ENCODE results near the gene SRSF5. TPM values are rescaled to one million over a fixed set of nuclear protein-coding genes. Genes with fewer than 3 reads are reported as not detected.
A peak's percentile ranks its signal among the peaks of the same experiment; 100 is the strongest.

Gene SRSF5
- total RNA-seq, 1 donor = 157 TPM

- no peak for DNase-seq (ENCODE audit: insufficient read length, low spot score, missing footprints)
- no peaks in the 10 kb centered on the region for H4K20me1 ChIP-seq (ENCODE audit: insufficient read depth, low read length)
- H3K4me2 ChIP-seq (ENCODE audit: insufficient read depth, low read length) = no peak overlapping the region
- H3K9me3 ChIP-seq (ENCODE audit: low read depth, low read length) = no peaks in the 10 kb centered on the region
- no peaks in the 10 kb centered on the region for H3K79me2 ChIP-seq (ENCODE audit: insufficient read depth, low read length)
- H3K4me3 ChIP-seq (ENCODE audit: insufficient read depth, low read length) = no peak overlapping the region
- H3K4me1 ChIP-seq (ENCODE audit: insufficient read depth, low read length) = no peaks in the 10 kb centered on the region
- no peak overlapping the region for H3K27ac ChIP-seq (ENCODE audit: low read depth, low read length)
- no peaks in the 10 kb centered on the region for H3K36me3 ChIP-seq (ENCODE audit: insufficient read depth, low read length)
- H3K27me3 ChIP-seq (ENCODE audit: insufficient read depth, low read length) = no peaks in the 10 kb centered on the region
- H2AFZ ChIP-seq (ENCODE audit: low read length) = no peak overlapping the region
- no peak for TF ChIP-seq CTCF (IDR thresholded peaks at IDR 0.05; ENCODE audit: extremely low read depth, low read depth, low read length)
Measured at GRCh38 chr14:69760810-69761209, 6.1 kb upstream of the SRSF5 start.

DNA sequence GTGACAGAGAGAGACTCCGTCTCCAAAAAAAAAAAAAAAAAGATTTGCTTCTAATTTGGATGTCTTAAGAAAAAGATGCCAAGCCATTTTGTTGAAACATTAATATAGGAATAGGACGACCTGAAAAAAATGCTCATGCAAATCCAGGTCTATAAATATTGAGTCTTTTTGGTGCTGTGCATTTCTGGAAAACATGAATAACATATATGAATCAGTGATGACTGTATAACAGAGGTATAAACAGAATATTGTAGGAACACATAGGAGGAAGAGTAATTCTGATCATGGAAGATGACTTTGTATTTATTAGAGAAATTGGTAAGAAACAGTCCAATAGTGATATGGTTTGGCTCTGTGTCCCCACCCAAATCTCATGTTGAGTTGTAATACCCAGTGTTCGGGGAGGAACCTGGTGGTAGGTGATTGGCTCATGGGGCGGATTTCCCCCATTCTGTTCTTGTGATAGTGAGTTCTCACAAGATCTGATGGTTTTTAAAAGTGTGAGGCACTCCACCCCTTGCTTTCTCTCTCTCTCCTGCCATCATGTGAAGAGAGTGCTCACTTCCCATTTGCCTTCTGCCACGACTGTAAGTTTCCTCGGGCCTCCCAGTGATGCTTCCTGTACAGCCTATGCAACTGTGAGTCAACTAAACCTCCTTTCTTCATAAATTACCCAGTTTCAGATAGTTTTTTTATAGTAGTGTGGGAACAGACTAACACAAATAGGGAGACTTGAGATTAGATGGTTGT lies 3.0 kb upstream of the SRSF5 start:
- Histone ChIP-seq H3K27ac (ENCODE audit: low read depth, low read length) (no peak overlapping the region), H2AFZ (ENCODE audit: low read length) (peak overlapping the region; percentile 23), H4K20me1 (ENCODE audit: insufficient read depth, low read length) (peaks cover 13% of the 10 kb centered on the region), H3K4me3 (ENCODE audit: insufficient read depth, low read length) (no peak overlapping the region), H3K36me3 (ENCODE audit: insufficient read depth, low read length) (peaks cover 12% of the 10 kb centered on the region), H3K9me3 (ENCODE audit: low read depth, low read length) (no peaks in the 10 kb centered on the region), H3K4me1 (ENCODE audit: insufficient read depth, low read length) (peaks cover 13% of the 10 kb centered on the region), H3K27me3 (ENCODE audit: insufficient read depth, low read length) (no peaks in the 10 kb centered on the region), H3K79me2 (ENCODE audit: insufficient read depth, low read length) (peaks cover 20% of the 10 kb centered on the region), H3K4me2 (ENCODE audit: insufficient read depth, low read length) (no peak overlapping the region)
- TF ChIP-seq CTCF (IDR thresholded peaks at IDR 0.05; ENCODE audit: extremely low read depth, low read depth, low read length) = no peak
- DNase-seq (ENCODE audit: insufficient read length, low spot score, missing footprints) = no peak

- H3K4me2 ChIP-seq (ENCODE audit: insufficient read depth, low read length) = peak overlapping the region; percentile 87
- peak overlapping the region; percentile 100 for H3K4me3 ChIP-seq (ENCODE audit: insufficient read depth, low read length)
- H2AFZ ChIP-seq (ENCODE audit: low read length) = peak overlapping the region; percentile 94
- peaks cover 45% of the 10 kb centered on the region for H3K79me2 ChIP-seq (ENCODE audit: insufficient read depth, low read length)
- H3K9me3 ChIP-seq (ENCODE audit: low read depth, low read length) = no peaks in the 10 kb centered on the region
- peaks cover 47% of the 10 kb centered on the region for H3K36me3 ChIP-seq (ENCODE audit: insufficient read depth, low read length)
- no peaks in the 10 kb centered on the region for H3K27me3 ChIP-seq (ENCODE audit: insufficient read depth, low read length)
- peaks cover 20% of the 10 kb centered on the region for H3K4me1 ChIP-seq (ENCODE audit: insufficient read depth, low read length)
- H4K20me1 ChIP-seq (ENCODE audit: insufficient read depth, low read length) = peaks cover 35% of the 10 kb centered on the region
- H3K27ac ChIP-seq (ENCODE audit: low read depth, low read length) = peak overlapping the region; percentile 100
- no peak for TF ChIP-seq CTCF (IDR thresholded peaks at IDR 0.05; ENCODE audit: extremely low read depth, low read depth, low read length)
- DNase-seq (ENCODE audit: insufficient read length, low spot score, missing footprints) = peak; percentile 93
Measured at GRCh38 chr14:69767369-69767999, 542 bp downstream of the SRSF5 start.

GRCh38 chr14:69768873-69769272 lies 1.9 kb downstream of the SRSF5 start:
- peaks cover 49% of the 10 kb centered on the region for H3K79me2 ChIP-seq (ENCODE audit: insufficient read depth, low read length)
- no peaks in the 10 kb centered on the region for H3K27me3 ChIP-seq (ENCODE audit: insufficient read depth, low read length)
- H4K20me1 ChIP-seq (ENCODE audit: insufficient read depth, low read length) = peaks cover 42% of the 10 kb centered on the region
- no peak for DNase-seq (ENCODE audit: insufficient read length, low spot score, missing footprints)
- peaks cover 61% of the 10 kb centered on the region for H3K36me3 ChIP-seq (ENCODE audit: insufficient read depth, low read length)
- H3K9me3 ChIP-seq (ENCODE audit: low read depth, low read length) = no peaks in the 10 kb centered on the region
- no peak overlapping the region for H3K27ac ChIP-seq (ENCODE audit: low read depth, low read length)
- peaks cover 20% of the 10 kb centered on the region for H3K4me1 ChIP-seq (ENCODE audit: insufficient read depth, low read length)
- peak overlapping the region; percentile 100 for H3K4me3 ChIP-seq (ENCODE audit: insufficient read depth, low read length)
- peak overlapping the region; percentile 87 for H3K4me2 ChIP-seq (ENCODE audit: insufficient read depth, low read length)
- no peak for TF ChIP-seq CTCF (IDR thresholded peaks at IDR 0.05; ENCODE audit: extremely low read depth, low read depth, low read length)
- no peak overlapping the region for H2AFZ ChIP-seq (ENCODE audit: low read length)

Data from osteoblast (primary cell).